Tibial nerve (tissue), 4 donors: ENCODE measurements around the gene FXYD5.

Source experiments
- CTCF ChIP-seq, 5 experiments: fragments of 200-600 bp in 3 of 5; fragments of 450-650 bp in 2 of 5; sonication (generic) in 3 of 5; IDR thresholded peaks; one replicate each; pipeline ENCODE4 v1.5.1; 2016 to 2019; ENCODE audit warnings: antibody characterized with exemption in 5 of 5, mild to moderate bottlenecking in 3 of 5, moderate library complexity in 2 of 5
- EP300 ChIP-seq, 2 donors: sonication (generic); formaldehyde crosslinking; IDR thresholded peaks; one replicate each; pipeline ENCODE4 v1.6.1; 2017; ENCODE audit warnings: antibody characterized with exemption in 2 of 2, mild to moderate bottlenecking in 1 of 2
- POLR2A ChIP-seq, 2 donors: fragments of 450-650 bp; IDR thresholded peaks; one replicate each; pipeline ENCODE4 v1.6.1; 2017; ENCODE audit warnings: antibody characterized with exemption in 2 of 2, mild to moderate bottlenecking in 2 of 2, moderate library complexity in 2 of 2

GRCh38 chr19:35159606-35160005 is 5.1 kb downstream of the FXYD5 start:
- TF ChIP-seq CTCF (IDR thresholded peaks at IDR 0.05), result no peak
- no peak for TF ChIP-seq EP300 (IDR thresholded peaks at IDR 0.05)
- no peak for TF ChIP-seq POLR2A (IDR thresholded peaks at IDR 0.05)
